ENCODE measurements around the gene HNRNPU.

The HNRNPU gene

GRCh38 chr1:244841273-244841927, 22.9 kb downstream of the HNRNPU start:
- TF ChIP-seq ZFP30 (CRISPR knock-in tag; IDR thresholded peaks at IDR 0.05) (no peak), ZNF565 (CRISPR knock-in tag; conservative IDR thresholded peaks at IDR 0.05; ENCODE audit: low read depth) (no peak), TOX (CRISPR knock-in tag; IDR thresholded peaks at IDR 0.05; ENCODE audit: borderline replicate concordance) (no peak)
- no peak for ATAC-seq

- TF ChIP-seq PPARA (CRISPR knock-in tag; IDR thresholded peaks at IDR 0.05; ENCODE audit: borderline replicate concordance): no peak
- no peak for TF ChIP-seq BACH2 (CRISPR knock-in tag; IDR thresholded peaks at IDR 0.05; ENCODE audit: borderline replicate concordance)
- TF ChIP-seq SNAI2 (CRISPR knock-in tag; IDR thresholded peaks at IDR 0.05): no peak
- no peak for ATAC-seq
Observed at GRCh38 chr1:244840219-244840794, 24.0 kb downstream of the HNRNPU start.

GRCh38 chr1:244839656-244840055, 24.7 kb downstream of the HNRNPU start:
- no peak for TF ChIP-seq CSRNP3 (CRISPR knock-in tag; IDR thresholded peaks at IDR 0.05)
- TF ChIP-seq CSDC2 (CRISPR knock-in tag; IDR thresholded peaks at IDR 0.05): no peak
- TF ChIP-seq ZNF565 (CRISPR knock-in tag; conservative IDR thresholded peaks at IDR 0.05; ENCODE audit: low read depth): no peak
- no peak for TF ChIP-seq PPARA (CRISPR knock-in tag; IDR thresholded peaks at IDR 0.05; ENCODE audit: borderline replicate concordance)
- TF ChIP-seq CREB5 (CRISPR knock-in tag; IDR thresholded peaks at IDR 0.05; ENCODE audit: low read depth): no peak
- no peak for ATAC-seq

GRCh38 chr1:244837597-244838258, 26.6 kb downstream of the HNRNPU start:
- TF ChIP-seq RARB (CRISPR knock-in tag; IDR thresholded peaks at IDR 0.05): no peak
- TF ChIP-seq ZC3H10 (CRISPR knock-in tag; IDR thresholded peaks at IDR 0.05): peak; percentile 11; the same call in 1 of the 2 replicates
- ATAC-seq: no peak

- no peak for TF ChIP-seq ARNTL (CRISPR knock-in tag; IDR thresholded peaks at IDR 0.05; ENCODE audit: borderline replicate concordance, low read depth)
- no peak for TF ChIP-seq TCF4 (CRISPR knock-in tag; IDR thresholded peaks at IDR 0.05; ENCODE audit: borderline replicate concordance)
- no peak for TF ChIP-seq ZC3H10 (CRISPR knock-in tag; IDR thresholded peaks at IDR 0.05)
- no peak for TF ChIP-seq TSHZ2 (CRISPR knock-in tag; IDR thresholded peaks at IDR 0.05)
- no peak for TF ChIP-seq SNAI2 (CRISPR knock-in tag; IDR thresholded peaks at IDR 0.05)
- no peak for TF ChIP-seq ZNF565 (CRISPR knock-in tag; conservative IDR thresholded peaks at IDR 0.05; ENCODE audit: low read depth)
- no peak for TF ChIP-seq ZNF8 (CRISPR knock-in tag; IDR thresholded peaks at IDR 0.05)
- no peak for TF ChIP-seq OSR1 (CRISPR knock-in tag; IDR thresholded peaks at IDR 0.05)
- no peak for TF ChIP-seq PPARA (CRISPR knock-in tag; IDR thresholded peaks at IDR 0.05; ENCODE audit: borderline replicate concordance)
- no peak for TF ChIP-seq CSRNP3 (CRISPR knock-in tag; IDR thresholded peaks at IDR 0.05)
- TF ChIP-seq ZFP3 (CRISPR knock-in tag; IDR thresholded peaks at IDR 0.05): no peak
- no peak for TF ChIP-seq BACH2 (CRISPR knock-in tag; IDR thresholded peaks at IDR 0.05; ENCODE audit: borderline replicate concordance)
- no peak for TF ChIP-seq ESRRG (CRISPR knock-in tag; IDR thresholded peaks at IDR 0.05)
- TF ChIP-seq RARB (CRISPR knock-in tag; IDR thresholded peaks at IDR 0.05): no peak
- no peak for ATAC-seq
Observed at GRCh38 chr1:244836584-244836983, 27.8 kb downstream of the HNRNPU start.

All from SK-N-SH treated with all-trans-retinoic acid at 6 μM for 48 hours (cell line).